ENCODE measurements around the gene TMEM184B. TPM values are rescaled to one million over a fixed set of nuclear protein-coding genes. Genes with fewer than 3 reads are reported as not detected.

TMEM184B gene
- total RNA-seq, 2 donors from 2014 or later = 58.8 to 61.6 TPM

DNA sequence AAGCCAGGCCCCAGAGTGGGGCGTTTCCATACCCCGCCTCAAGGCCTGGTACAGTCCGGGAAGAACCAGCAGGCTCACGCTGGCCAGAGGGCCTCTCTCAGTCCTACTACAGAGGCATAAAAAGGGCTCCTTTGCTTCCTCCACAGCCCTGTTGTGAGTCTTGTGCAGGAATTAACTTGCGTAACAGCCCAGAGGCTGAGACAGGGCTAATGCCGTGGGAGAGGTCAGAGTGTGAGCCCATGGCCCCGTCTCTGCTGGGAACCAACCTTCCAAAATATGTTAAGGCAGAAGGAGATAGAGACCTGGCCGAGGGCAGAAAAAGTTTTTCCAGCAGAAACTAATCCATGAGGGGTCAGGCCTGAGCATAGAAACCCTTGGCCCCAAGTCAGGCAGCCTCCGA lies 19.9 kb upstream of the TMEM184B start:
- H3K4me3 ChIP-seq = no peak overlapping the region
- no peaks in the 10 kb centered on the region for H3K27me3 ChIP-seq
- no peak for DNase-seq
- no peaks in the 10 kb centered on the region for H3K36me3 ChIP-seq
- H3K4me1 ChIP-seq = peaks cover 3% of the 10 kb centered on the region
- no peak overlapping the region for H3K9ac ChIP-seq (ENCODE audit: low read depth in 2 of 2, low read length in 2 of 2)
- no peaks in the 10 kb centered on the region for H3K9me3 ChIP-seq
- intact Hi-C loops (cut with DNase I) = no loop called here
- TF ChIP-seq, protein P1, sequence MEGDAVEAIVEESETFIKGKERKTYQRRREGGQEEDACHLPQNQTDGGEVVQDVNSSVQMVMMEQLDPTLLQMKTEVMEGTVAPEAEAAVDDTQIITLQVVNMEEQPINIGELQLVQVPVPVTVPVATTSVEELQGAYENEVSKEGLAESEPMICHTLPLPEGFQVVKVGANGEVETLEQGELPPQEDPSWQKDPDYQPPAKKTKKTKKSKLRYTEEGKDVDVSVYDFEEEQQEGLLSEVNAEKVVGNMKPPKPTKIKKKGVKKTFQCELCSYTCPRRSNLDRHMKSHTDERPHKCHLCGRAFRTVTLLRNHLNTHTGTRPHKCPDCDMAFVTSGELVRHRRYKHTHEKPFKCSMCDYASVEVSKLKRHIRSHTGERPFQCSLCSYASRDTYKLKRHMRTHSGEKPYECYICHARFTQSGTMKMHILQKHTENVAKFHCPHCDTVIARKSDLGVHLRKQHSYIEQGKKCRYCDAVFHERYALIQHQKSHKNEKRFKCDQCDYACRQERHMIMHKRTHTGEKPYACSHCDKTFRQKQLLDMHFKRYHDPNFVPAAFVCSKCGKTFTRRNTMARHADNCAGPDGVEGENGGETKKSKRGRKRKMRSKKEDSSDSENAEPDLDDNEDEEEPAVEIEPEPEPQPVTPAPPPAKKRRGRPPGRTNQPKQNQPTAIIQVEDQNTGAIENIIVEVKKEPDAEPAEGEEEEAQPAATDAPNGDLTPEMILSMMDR (IDR thresholded peaks at IDR 0.05) = no peak
- no peak overlapping the region for H3K27ac ChIP-seq

DNA sequence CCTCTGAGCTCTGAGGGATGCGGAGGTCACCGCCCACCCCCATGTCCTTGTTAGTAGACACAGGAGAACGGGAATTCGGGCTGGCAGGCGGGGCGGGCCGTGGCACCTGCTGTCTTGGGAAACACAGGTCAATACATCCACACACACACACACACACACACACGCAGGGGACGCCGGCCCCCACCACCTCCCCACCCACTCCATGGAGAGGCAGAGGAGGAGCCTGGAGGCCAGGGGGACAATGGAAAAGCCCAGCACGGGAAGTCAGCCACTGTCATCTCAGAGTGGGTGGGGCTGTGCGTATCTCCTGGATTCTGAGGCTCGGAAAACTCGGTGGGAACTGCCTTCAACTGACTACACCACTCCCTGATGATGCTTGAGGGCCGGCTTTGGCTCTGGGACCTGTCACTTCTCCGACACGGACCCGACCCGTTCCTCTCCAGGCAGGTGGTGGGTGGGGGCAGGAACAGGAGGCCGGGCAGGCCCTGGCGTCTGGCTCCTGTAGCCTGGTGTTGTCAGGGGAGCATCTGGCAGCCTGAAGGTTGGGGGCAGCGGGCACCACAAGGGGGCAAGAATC lies 18.5 kb upstream of the TMEM184B start:
- peak; percentile 51 for DNase-seq
- Histone ChIP-seq H3K27ac (peak overlapping the region; percentile 12), H3K4me3 (no peak overlapping the region), H3K27me3 (no peaks in the 10 kb centered on the region), H3K36me3 (no peaks in the 10 kb centered on the region), H3K4me1 (peaks cover 3% of the 10 kb centered on the region), H3K9ac (ENCODE audit: low read depth in 2 of 2, low read length in 2 of 2) (no peak overlapping the region), H3K9me3 (no peaks in the 10 kb centered on the region)
- intact Hi-C loops (cut with DNase I) = no loop called here
- TF ChIP-seq, protein P1 (IDR thresholded peaks at IDR 0.05) = no peak

DNA sequence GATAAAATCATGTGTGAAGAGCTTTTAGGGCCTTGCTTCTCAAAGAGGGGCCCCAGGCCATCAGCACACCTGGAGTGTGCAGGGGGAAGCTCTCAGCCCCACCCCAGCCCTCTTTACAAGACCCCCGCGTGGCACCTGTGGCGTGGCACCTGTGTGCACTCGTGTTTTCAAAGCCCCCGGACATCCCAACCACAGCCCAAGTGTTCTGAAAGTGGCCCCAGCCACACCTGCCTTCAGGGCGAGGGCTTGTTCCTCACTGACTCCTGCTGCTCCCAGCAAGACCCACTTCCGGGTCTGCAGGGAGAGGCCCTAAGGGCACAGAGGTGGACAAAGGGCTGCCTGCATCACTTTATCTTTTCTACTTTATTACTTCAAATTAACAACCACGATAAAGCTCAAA lies 17.5 kb upstream of the TMEM184B start:
- intact Hi-C loops (cut with DNase I) = no loop called here
- Histone ChIP-seq H3K4me3 (no peak overlapping the region), H3K27ac (peak overlapping the region; percentile 12), H3K4me1 (peaks cover 3% of the 10 kb centered on the region), H3K9me3 (no peaks in the 10 kb centered on the region), H3K27me3 (no peaks in the 10 kb centered on the region), H3K36me3 (no peaks in the 10 kb centered on the region), H3K9ac (ENCODE audit: low read depth in 2 of 2, low read length in 2 of 2) (no peak overlapping the region)
- DNase-seq = peak; percentile 62
- TF ChIP-seq, protein P1 (IDR thresholded peaks at IDR 0.05) = no peak

DNA sequence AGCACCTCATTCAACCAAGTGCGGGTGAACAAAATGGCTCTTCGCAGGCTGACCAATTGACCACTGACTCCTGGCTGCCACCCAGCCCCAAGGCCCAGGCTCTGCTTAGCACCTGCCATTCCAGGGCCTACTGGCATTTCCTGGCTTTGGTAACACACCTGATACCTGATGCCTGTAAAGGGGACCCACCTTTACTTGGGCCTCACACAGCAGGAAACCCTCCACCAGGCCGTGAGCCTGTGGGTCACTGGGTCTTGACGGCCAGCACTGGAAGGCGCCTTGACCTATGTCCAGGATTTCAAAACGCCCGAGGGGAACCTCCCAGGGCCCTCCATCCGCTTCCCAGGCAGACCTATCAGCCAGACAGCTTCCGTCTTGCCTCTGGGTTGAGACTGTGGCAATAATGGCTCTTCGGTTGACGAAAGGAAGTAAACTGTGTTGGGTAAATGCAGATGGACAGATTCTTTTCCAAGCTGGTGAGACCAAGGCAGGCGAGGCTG lies 16.8 kb upstream of the TMEM184B start:
- Histone ChIP-seq H3K9me3 (no peaks in the 10 kb centered on the region), H3K4me1 (peaks cover 3% of the 10 kb centered on the region), H3K9ac (ENCODE audit: low read depth in 2 of 2, low read length in 2 of 2) (peak overlapping the region in 1 of 2 donors; percentile 30), H3K27ac (peak overlapping the region; percentile 12), H3K27me3 (no peaks in the 10 kb centered on the region), H3K36me3 (no peaks in the 10 kb centered on the region), H3K4me3 (no peak overlapping the region)
- intact Hi-C loops (cut with DNase I) = no loop called here
- no peak for DNase-seq
- TF ChIP-seq, protein P1 (IDR thresholded peaks at IDR 0.05) = no peak

DNA sequence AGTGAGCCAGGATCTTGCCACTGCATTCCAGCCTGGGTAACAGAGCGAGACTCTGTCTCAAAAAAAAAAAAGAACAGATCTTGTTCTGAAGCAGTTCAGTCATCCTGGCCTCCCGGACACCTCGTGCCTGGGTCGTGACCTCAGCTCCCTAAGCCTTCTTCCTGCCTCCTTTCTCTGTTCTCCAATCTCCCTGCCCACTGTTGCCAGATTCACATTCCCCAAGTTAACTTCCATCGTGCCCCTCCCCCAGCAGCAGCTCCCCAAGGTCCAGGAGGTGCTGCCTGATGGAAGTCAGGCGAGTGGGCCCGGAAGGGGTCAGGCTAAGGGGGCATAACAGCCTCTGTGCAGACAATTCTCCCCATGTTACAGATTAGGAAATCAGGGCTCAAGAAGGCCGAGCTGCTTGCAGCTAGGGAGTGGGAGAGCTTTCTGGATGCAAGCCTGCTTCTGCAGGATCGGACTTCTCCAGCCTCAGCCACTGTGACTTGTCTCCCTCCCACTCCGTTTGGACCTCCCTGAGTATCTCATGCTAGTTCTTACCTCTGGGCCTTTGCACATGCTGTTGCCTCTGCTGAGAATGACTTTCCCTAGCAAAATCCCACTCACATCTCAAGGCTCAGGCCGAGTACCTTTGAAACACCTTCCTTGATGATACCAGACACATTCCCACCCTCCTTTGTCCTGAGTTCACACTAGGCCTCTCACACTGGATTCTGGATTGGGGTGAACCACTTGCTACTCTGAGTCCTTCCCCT lies 14.3 kb upstream of the TMEM184B start:
- Histone ChIP-seq H3K36me3 (no peaks in the 10 kb centered on the region), H3K4me3 (no peak overlapping the region), H3K27me3 (no peaks in the 10 kb centered on the region), H3K9me3 (no peaks in the 10 kb centered on the region), H3K9ac (ENCODE audit: low read depth in 2 of 2, low read length in 2 of 2) (no peak overlapping the region), H3K27ac (no peak overlapping the region), H3K4me1 (peaks cover 8% of the 10 kb centered on the region)
- intact Hi-C loops (cut with DNase I) = no loop called here
- DNase-seq = no peak
- TF ChIP-seq, protein P1 (IDR thresholded peaks at IDR 0.05) = no peak
